Non-pigmented ciliary epithelial cell (primary cell): ENCODE measurements around the gene MRPL42.

ENCODE experiments used
- DNase-seq: peaks from one replicate; pipeline ENCODE4 v3.0.0-alpha.2; 2010; ENCODE audit warnings: low read depth

Gene MRPL42

DNA sequence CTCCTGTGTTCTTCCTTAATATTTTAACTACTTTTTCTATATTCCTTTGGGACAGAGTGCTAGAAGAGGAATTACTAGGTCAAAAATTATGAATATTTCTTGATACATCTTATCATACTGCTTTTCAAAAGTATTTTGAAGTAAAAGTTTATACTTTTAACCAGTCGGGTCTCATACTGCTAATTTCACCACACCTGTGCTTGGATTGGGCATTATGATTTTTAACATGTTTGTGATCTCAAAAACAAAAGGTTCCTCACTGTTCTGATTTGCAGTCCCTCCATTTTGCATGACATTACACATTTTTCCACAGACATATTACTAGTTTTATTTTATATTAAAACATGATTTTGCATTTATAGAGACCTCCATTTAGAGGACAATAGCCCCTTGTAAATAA lies 32.9 kb downstream of the MRPL42 start:
- no peak for DNase-seq

DNA sequence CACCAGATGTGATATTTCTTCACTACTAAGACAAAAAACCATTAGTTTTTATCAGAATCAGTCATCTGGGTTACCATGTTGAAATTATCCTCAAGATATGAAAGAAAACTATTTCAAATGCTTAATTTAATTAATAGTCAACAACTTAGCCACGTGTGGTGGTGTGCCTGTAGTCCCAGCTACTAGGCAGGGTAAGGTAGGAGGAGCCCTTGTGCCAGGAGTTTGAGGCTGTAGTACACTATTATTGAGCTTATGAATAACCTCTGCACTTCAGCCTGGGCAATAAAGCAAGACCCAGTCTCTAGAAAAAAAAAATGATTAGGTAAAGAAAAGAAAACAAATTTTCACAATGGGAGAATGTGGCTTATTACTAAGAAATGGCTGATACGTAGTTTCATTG lies 33.4 kb downstream of the MRPL42 start:
- no peak for DNase-seq

DNA sequence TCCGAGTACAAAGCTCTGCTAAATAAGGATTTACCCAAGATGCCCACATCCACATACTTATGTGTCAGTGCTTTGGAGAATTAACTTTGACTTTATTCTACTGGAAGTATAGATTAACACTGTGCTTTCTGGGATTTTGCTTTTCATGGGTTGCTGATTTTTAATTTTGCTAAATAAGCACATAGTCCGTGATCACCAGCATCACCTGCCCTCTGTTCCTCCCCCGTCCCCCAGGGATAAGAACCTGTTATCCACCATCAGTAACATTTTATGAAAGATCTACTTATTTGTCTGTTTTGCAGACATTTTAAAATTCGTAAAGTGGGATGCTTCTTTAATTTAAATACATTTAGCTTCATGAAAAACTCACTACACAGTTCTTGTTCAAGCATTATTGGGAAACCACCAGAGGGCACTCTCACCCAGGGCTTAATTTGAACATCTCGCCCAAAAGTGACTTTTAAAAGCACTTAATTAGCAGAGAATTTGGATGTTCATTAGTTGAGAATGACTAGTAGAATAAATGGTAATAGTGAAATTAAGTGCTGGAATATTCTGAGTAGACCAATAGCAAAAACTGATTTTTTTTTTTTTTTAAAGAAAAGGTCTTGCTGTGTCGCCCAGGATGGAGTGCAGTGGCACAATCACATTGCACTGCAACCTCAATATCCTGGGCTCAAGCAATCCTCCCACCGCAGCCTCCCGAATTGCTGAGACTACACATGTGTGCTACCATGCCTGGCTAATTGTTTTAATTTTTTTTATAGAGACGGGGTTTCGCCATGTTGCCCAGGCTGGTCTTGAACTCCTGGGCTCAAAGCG lies 35.7 kb downstream of the MRPL42 start:
- DNase-seq: no peak

DNA sequence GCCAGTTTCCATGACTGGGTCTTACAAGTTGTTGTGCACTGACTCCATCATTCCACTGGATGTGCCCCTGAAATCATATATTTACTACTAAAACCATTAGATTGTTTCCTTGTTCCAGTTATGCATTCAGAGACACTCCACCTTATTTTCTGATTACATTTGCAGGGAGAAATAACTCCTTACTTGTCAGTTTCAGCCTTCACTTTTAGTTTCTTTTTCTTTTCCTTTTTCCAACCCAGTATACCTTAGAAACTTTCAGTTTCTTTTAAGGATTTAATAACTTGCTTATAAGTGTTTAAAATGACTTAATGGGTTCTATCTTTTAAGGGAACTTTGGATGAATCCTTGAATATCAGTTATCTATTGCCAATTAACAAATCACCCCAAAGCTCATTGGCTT lies 39.9 kb downstream of the MRPL42 start:
- DNase-seq: no peak

DNA sequence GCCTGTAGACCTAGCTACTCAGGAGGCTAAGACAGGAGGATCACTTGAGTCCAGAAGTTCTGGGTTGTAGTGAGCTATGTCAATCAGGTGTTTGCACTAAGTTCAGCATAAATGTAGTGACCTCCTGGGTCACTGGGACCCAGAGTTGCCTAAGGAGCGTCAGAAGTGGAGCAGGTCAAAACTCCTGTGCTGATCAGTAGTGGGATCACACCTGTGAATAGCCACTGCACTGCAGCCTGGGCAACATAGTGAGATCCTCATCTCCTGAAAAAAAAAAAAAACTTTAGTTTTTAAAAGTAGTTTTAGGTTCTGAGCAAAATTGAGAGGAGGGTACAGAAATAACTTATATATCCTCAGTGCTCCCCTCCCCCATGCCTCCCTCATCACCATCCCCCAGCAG lies 42.2 kb downstream of the MRPL42 start:
- DNase-seq: no peak

DNA sequence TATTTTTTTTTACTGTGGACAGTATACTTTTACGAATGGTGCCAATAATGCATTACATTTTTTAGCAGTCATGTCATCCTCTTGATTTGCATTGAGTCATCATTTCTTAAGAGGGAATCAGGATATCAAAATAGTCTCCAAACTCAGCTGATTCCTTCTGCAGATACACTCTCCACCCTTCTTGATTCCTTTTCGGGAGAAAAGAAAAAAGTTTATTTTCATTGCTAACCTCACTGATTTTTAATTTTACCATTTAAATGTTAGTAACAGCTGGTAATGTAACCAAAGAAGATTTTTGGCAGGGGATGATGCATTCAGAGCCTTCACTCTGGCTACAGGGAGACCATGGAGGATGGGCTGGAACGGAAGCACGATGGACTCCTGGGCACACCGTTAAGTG lies 47.5 kb downstream of the MRPL42 start:
- DNase-seq: peak; percentile 45

DNA sequence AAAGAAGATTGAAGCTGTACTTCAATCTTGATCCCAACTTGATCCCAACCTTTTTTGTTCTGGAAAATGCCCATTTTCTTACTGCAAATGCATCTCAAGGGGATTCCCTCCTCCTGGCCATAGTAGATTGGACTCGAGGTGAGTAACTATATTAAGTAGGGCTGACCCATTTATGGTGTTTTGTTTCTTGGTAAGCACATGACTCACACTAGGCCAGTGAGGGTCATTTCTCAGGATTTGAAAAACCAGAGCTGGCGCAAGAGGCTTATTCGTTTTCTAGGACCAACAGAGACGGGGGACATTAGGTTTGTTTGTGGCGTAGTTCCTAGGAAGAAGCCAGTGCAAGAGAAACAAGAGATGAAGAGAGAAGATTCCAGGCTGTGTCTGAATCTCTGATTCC lies 51.4 kb downstream of the MRPL42 start:
- DNase-seq: peak; percentile 41

DNA sequence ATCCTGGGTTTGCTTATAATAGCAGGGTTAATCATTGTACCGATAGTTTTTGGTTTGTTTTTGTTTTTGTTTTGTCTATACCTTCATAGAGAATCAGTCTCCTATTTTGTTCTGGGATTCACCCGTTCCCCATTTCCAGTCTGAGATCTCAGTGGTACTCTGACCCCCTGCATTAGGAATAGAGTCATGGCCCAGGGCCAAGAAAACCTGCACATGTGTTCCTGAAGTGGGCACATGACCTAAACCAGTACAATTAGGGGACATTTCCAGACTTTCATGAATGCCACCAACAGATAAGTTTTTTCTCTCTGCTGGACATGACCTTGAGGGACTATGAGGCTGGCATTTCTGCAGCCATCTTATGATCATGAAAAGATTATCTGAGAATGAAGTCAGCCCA lies 52.5 kb downstream of the MRPL42 start:
- no peak for DNase-seq

DNA sequence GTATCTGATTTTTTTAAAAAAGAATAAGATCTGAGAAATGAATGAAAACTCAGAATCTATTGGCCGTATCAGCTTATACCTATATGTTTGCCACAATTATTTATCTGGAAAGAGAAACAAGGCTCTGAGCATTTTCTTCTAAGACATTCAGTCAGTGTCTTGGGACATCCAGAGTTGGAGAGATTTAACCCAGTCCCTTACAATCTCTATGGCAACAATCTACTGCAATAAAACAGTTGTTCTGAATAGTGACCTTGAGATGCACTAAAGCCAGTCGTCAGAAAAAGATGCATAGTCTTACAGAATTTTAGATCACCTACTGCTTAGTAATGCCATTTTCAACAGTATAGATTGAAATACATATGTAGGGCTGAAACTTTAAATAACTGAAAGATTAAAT lies 53.1 kb downstream of the MRPL42 start:
- no peak for DNase-seq

DNA sequence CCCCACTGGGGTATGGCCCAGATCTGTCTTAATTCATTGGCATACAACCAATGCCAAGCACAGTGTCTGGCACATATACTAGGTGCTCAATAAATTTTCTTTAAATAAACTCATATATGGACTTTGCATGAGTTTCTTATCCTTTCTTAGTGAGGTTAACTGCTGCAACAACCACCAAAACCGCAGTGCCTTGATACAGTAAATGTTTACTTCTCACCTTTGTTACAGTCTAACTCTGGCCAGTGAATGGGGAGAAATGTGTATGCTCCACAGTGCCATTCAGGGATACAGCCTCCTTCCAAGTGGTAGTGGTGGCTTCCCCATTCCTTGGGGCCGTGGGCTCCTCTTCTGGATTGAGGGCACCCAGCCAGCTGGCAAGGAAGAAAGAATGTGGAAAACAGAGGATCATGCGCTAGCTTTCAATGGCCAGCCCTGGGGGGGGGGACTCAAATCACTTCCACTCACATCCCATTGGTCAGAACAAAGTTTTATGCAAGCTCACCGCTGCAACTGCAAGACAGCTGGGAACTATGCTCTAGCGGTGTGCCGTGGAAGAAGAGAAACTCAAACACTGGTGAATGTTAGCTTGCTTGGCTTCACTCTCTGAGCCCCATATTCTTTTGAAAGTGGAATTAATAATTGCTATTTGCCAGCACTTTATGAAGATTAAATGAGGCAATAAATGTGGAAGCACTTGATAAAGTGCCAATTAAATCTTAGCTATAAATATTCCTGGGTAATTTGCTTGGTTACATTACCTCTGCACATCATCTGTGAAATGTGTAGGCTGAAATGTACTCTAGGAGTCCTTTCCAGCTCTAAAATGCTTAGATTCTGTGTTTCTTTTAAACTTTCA lies 54.1 kb downstream of the MRPL42 start:
- no peak for DNase-seq

DNA sequence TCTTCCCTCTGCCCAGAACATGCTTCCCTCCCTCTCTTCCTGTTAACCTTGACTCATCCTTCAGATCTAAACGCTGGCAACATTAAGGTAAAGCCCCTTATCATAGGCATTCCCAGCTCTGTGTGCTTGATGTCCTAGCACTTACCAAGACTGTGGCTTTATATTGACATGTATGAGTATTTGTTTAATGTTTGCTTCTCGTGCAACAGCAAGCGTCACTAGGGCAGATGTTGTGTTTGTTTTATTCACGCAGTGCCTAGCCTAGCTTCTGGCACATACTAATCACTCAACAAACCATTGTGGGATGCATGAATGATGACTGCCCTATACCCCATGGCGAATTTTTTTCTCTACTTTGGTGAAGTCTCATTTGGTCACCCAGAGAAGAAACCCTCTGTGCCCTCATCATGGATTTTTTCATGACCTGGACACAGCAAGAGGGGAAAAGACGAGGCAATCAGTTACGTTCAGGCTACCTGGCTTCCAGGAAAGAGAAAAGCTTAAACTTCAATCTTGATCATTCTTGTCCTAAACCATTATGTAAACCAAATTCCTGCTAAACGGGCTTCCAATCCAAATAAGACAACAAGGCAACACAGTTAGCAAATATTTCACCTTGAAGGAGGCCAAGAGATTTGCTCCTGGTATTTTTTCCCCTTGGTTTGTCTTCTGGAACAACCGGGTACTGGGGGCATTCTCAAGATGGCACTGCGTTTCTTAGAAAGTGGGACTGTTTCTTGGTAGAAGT lies 57.2 kb downstream of the MRPL42 start:
- DNase-seq: no peak

DNA sequence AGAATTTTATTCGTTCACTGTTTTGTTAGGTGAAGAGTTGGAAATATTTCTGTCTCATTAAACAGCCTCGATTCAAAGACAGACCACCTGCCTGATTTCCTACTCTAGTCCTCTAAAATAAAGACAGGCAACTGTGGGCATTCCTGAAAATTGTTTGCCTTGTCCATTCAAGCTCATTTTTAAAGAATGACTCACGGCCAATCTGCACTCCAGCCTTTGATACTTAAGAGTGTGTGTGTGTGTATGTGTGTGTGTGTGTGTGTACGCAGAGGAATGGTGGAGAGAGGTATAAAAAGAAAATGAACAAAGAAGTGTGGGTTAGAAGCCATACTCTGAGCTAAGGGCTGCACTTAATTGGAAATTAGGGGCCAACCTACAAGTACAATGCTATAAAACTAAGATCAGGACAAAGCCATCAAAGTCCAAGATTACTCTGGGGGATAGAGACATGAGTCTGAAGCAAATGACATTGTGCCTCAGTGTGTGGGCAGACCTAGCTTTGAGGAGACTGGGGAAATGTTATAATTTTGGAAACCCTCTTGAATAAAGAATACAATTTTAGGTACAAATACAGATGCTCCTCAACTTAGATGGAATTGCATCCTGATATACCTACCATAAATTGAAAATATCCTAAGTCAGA lies 59.6 kb downstream of the MRPL42 start:
- peak; percentile 90 for DNase-seq

DNA sequence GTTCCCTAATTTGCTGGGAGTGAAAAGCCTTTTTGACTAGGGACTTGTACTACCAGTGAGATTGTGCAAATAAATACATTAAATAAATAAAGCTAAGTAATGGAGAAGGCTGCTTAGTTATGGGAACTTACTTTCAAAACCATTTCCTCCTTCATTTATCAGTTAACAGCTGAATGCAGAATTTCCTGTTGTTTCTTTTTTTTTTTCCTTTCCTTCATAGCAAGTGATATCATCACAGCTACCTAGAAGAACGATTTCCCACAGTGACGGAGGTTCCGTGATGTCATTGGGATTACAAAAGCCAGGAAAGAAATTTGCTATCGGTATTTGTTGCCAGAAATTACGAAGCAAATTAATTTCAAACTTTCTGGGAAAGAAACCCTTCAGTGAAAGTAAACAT lies 63.0 kb downstream of the MRPL42 start:
- no peak for DNase-seq

DNA sequence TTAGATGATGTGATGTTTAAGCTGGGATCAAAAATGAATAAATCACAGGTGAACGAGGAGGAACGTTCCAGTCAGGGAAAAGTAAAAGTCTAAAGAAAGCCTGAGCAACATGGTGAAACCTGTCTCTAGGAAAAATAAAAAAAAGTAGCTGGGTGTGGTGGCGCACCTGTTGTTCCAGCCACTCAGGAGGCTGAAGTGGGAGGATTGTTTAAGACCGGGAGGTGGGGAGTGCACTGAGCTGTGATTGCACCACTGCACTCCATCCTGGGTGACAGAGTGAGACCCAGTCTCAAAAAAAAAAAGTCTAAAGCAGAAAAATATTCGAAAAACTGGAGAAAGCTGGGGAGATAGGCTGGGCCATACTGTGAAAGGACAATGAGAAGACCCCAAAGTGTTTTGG lies 66.0 kb downstream of the MRPL42 start:
- DNase-seq: no peak

DNA sequence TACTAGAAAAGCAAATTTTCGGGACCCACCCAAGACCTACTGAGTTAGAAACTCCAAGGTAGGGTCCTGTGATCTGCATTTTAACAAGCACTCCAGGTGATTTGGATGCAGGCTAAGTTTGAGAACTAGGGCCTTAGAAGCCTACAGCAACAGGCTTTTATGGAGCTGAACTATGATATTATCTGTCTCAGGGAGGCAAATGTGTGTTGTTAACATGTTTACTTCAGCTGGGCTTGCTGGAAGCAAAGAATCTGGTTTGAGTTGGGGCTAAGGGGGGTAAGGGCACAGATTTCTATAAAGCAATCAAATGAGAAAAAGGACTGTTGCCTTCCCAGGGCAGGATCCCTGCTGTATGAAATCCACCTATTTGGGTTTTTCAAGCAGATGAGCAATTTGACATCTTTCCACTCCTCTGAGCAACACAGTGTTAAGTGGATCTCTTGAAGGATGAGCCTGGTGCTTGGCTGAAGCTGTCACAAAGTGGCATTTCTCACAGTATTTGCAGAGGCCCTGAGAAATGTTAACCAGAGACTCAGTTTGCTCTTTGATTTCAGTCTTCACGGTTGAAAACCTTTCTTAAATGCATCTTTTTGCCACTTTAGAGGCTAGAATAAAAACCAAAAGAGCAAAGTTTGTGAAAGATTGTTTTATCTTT lies 68.9 kb downstream of the MRPL42 start:
- no peak for DNase-seq

DNA sequence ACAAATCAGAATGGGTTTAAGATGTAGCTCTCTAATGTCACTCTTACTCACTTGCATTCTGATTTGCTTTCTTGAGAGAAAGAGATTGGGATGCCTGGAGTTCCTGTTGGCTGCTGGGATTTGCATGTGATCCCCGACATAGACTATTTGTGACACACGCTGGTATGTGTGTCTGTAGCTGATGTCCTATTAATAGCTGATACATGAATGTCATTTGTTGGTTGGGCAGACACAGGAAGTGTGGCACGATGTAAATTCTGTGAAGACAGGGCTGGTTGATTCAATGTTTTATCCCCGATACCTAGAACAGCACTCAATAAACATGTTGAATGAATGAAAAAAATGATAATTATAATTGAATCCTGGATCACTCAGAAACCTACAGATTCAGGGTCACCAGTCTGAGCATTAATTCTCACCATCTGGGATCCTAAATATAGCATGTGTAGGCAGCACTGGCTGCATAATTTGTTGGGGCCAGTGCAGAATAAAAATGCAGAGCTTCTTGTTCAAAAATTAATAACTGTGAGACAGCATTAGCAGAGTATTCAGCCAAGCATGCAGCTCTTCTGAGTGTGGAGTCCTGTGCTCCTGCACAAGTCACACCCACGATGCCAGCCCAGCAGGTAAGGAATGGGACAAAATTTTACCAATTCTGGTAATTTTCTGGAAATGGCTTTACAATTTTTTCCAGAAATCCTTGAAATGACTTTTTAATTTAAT lies 69.6 kb downstream of the MRPL42 start:
- DNase-seq: no peak

DNA sequence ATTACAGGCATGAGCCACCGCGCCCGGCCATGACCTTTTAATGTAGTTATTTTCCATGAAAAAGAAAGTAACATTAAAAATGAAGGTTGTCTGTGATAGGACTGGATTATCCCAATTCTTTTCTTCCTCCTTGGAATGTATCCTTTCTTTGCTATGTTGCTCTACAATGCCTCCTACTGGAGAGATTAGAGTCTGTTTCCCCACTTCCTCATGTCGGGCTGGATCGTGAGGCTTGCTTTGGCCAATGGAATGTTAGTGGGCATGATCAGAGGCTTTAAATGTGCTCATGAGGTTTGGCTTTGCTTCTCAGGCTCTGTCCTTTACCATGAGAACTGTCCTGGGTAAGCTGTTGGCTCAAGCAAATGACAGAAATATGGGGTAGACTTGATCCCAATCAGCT lies 70.5 kb downstream of the MRPL42 start:
- DNase-seq: no peak

DNA sequence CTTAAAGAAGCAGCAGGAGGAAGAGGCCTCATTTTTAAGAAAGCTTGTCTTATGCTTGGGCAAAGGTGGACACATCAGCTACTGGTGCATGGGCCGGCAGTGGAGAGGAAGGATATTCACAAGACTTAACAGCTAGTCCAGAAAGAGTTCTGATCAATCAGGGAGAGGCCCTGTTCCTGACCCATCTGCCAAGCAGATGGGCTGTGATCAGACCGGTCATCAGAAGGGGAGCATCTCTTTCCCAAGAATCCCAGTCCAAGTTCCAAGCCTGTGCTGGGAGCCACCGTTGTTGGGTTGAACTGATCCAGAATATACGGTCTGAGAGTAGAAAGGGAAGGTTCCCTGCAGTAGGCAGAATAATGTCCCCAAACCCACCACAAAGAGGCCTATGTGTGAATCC lies 72.5 kb downstream of the MRPL42 start:
- DNase-seq: no peak

DNA sequence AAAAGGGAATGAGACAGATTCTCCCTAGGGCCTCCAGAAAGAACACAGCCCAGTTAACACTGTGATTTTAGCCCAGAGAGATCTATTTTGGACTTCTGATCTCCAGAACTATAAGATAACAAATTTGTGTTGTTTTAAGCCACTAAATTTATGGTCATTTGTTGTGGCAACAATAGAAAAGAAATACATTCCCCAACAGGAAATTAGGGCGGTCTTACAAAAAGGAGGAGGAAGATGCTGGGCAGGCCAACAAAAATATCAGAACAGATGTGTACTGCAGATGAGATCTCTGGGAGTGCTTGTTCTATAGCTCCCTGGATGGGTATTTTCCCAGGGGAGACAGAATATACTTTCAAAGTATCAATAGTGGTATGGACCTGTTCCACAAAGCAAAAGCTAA lies 73.2 kb downstream of the MRPL42 start:
- no peak for DNase-seq

DNA sequence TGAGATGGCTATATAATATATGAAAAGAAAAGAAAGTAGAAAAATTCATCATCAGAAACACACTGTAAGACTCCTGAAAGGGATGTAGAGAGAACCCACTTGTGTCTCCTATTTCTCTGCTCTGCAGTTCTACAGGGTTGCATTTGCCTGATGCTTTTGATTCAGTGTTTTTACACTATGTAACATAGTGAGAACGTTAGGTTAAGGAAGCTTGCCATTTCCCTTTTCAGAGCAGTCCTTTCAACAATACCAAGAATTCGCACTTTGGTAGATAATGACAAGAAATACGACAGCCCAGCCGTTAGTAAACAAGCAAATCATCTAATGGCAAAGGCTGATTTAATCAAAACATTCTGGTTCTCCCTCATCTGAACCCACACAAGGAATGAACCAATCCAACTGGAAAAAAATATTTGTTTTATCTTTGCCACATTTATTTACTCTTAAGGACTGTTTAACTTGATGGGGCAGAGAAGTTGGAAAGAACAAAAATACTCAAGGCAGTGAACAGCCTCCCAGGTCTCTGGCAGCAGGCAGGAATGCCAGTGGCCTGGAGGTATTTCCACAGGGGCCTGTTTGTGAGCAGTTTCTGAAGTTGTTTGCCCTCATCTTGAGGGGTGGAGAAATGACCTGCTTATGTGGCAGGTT lies 74.4 kb downstream of the MRPL42 start:
- no peak for DNase-seq

DNA sequence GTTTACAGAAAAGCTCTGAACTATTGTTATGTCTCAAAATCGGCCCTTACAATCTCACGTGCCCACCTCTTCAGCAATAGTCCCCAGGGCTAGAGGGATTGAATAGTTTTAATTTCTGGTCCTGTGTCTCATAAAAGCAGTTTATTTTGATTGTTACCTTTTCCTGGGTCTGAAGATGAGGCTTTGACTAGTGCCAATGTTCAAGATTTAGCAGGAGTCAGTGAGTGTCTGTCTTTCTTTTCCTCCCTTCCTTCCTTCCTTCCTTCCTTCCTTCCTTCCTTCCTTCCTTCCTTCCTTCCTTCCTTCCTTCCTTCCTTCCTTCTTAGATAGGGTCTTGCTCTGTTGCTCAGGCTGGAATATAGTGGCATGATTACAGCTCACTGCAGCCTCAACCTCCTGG lies 80.5 kb downstream of the MRPL42 start:
- DNase-seq: no peak
